ENCODE data around the gene CREG1.
A peak's percentile ranks its signal among the peaks of the same experiment; 100 is the strongest.

Gene CREG1

GRCh38 chr1:167501515-167502191 is 51.9 kb downstream of the CREG1 start:
- DNase-seq (no peak), ATAC-seq (replicated peaks) (peak; percentile 3)
- no peaks in the 10 kb centered on the region for H3K9me3 Mint-ChIP-seq
- H3K4me3 Mint-ChIP-seq, result peak overlapping the region; percentile 59 to 75
- peak overlapping the region; percentile 86 to 94 for H3K27ac Mint-ChIP-seq
- peaks cover 62% of the 10 kb centered on the region for H3K36me3 Mint-ChIP-seq (ENCODE audit: insufficient read depth)
- peaks cover 83 to 90% of the 10 kb centered on the region in 2 donors for H3K4me1 Mint-ChIP-seq (ENCODE audit: low read depth in 2 of 2)
- no peaks in the 10 kb centered on the region for H3K27me3 Mint-ChIP-seq

- H3K36me3 Mint-ChIP-seq (ENCODE audit: insufficient read depth), result peaks cover 60% of the 10 kb centered on the region
- H3K27ac Mint-ChIP-seq, result peak overlapping the region; percentile 86 to 94
- DNase-seq (no peak), ATAC-seq (replicated peaks) (peak; percentile 17)
- H3K27me3 Mint-ChIP-seq, result no peaks in the 10 kb centered on the region
- H3K4me3 Mint-ChIP-seq, result peak overlapping the region; percentile 59 to 75
- no peaks in the 10 kb centered on the region for H3K9me3 Mint-ChIP-seq
- peaks cover 88 to 93% of the 10 kb centered on the region in 2 donors for H3K4me1 Mint-ChIP-seq (ENCODE audit: low read depth in 2 of 2)
These were observed 53.2 kb downstream of the CREG1 start for GRCh38 chr1:167500283-167500860.

DNA sequence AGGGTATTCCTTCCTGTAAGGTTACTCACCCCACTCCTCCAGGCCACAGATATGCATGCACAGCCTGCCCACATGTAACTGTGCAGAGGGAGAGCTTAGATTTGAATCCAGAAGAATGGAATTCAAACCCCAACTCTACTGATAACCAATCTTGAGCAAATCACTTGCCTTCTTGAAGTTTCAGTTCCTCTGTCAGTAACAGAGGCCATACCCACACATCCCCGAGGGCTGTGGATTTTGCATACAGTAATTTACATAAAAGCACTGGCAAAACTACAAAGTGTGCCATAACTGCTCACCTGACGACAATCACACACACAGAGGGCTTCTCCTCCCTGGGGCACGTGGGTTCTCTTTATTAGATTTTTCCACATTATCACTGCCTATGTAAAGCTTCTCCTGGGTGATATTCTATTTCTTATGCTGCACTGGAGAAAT is 53.9 kb downstream of the CREG1 start:
- Mint-ChIP-seq H3K36me3 (ENCODE audit: insufficient read depth) (peaks cover 59% of the 10 kb centered on the region), H3K4me1 (ENCODE audit: low read depth in 2 of 2) (peaks cover 86 to 93% of the 10 kb centered on the region in 2 donors)

DNA sequence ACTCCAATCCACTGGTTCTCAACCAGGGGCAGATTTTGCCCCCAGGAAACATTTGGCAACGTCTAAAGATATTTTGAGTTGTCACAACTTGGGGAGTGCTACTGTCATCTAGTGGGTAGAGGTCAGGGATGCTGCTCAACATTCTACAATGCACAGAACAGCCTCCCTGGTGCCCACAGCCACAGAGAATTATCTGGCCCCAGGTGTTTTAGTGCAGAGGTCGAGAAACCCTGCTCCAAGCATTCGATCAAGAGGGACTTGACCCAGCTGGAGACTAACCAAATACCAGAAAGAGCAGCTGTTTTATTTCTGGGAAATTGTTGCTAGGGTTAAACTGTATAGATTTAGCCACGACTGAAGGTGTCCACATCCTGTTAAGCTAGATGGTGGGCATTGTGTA is 54.5 kb downstream of the CREG1 start:
- H3K4me3 Mint-ChIP-seq, result peak overlapping the region; percentile 59 to 60
- DNase-seq (no peak), ATAC-seq (replicated peaks) (peak; percentile 23)
- peaks cover 59% of the 10 kb centered on the region for H3K36me3 Mint-ChIP-seq (ENCODE audit: insufficient read depth)
- no peaks in the 10 kb centered on the region for H3K27me3 Mint-ChIP-seq
- H3K27ac Mint-ChIP-seq, result peak overlapping the region; percentile 86 to 94
- H3K9me3 Mint-ChIP-seq, result no peaks in the 10 kb centered on the region
- peaks cover 86 to 93% of the 10 kb centered on the region in 2 donors for H3K4me1 Mint-ChIP-seq (ENCODE audit: low read depth in 2 of 2)

More for the DNA sequence above, 53.9 kb downstream of the CREG1 start:
- DNase-seq, result no peak
- Mint-ChIP-seq H3K9me3 (no peaks in the 10 kb centered on the region), H3K27me3 (no peaks in the 10 kb centered on the region), H3K27ac (peak overlapping the region; percentile 86 to 94), H3K4me3 (peak overlapping the region; percentile 59 to 60)
- ATAC-seq (replicated peaks), result peak; percentile 55

DNA sequence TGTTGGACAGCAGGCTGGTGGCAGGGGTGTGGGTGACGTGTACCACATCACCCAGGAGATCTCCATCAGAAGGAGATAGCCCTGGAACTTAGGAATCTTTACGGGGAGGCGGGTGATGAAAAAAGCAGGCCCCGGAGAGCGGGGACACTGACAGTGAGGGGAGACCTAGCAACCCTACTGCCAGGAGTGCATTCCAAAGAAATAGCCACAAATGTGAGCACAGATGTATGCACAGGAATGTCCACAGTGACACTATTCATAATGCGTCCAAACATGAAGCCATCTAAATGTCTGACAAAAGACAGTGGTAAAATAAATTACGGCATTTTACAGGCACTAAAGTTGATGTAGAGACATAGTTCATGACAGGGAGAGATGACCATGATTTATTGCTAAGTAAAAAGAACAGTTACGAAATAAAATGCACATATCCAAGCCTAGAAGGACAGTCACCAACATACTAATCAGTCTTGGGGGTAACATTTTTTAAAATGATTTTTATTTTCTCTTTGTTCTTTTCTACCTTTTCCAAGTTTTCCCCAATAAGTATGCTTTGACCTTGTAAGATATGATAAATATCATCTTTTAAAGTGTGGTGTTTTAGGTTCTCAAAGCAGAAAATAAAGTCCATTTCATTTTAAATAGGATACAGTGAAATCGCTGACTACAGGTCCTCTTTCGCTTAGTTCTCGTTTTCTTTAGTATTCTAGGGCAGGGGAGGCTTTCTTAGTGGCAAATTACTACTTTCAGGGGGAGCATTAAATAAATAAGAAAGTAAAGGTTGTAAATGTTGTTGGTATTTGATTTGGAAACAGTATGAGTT is 56.6 kb downstream of the CREG1 start:
- Mint-ChIP-seq H3K27me3 (no peaks in the 10 kb centered on the region), H3K27ac (peak overlapping the region; percentile 94), H3K9me3 (no peaks in the 10 kb centered on the region), H3K4me1 (ENCODE audit: low read depth in 2 of 2) (peaks cover 81 to 89% of the 10 kb centered on the region in 2 donors), H3K36me3 (ENCODE audit: insufficient read depth) (peaks cover 66% of the 10 kb centered on the region), H3K4me3 (peak overlapping the region; percentile 5 to 24)
- DNase-seq, result no peak
- no peak for ATAC-seq (replicated peaks)

DNA sequence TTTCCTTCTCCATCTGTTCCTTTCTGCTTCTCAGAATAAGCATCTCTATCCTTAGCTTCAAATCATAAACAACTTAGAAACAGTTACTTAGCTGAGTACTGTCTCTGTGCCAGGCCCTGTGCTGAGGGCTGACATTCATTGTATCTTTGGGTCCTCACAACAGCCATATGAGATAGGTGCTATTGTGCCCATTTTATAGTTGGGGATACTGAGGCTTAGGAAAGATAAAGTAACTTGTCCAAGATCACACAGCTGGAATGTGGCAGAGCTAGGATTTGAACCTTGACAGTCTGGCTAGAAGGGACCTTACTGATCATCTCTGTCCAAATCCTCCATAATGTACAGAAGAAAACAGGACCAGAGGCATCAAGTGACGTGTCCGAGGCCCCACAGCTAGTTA is 60.2 kb downstream of the CREG1 start:
- peaks cover 74% of the 10 kb centered on the region for H3K36me3 Mint-ChIP-seq (ENCODE audit: insufficient read depth)

GRCh38 chr1:167492481-167492910 is 61.1 kb downstream of the CREG1 start:
- Mint-ChIP-seq H3K4me3 (peak overlapping the region; percentile 79 to 87), H3K4me1 (ENCODE audit: low read depth in 2 of 2) (peaks cover 75 to 95% of the 10 kb centered on the region in 2 donors)
- peak; percentile 66 for ATAC-seq (replicated peaks)

More for the DNA sequence above, 60.2 kb downstream of the CREG1 start:
- H3K27ac Mint-ChIP-seq, result peak overlapping the region; percentile 94
- DNase-seq (no peak), ATAC-seq (replicated peaks) (no peak)
- H3K4me1 Mint-ChIP-seq (ENCODE audit: low read depth in 2 of 2), result peaks cover 78 to 92% of the 10 kb centered on the region in 2 donors
- H3K4me3 Mint-ChIP-seq, result peak overlapping the region; percentile 79 to 87
- no peaks in the 10 kb centered on the region for H3K9me3 Mint-ChIP-seq
- H3K27me3 Mint-ChIP-seq, result no peaks in the 10 kb centered on the region

GRCh38 chr1:167491586-167492461 is 61.7 kb downstream of the CREG1 start:
- Mint-ChIP-seq H3K27me3 (no peaks in the 10 kb centered on the region), H3K9me3 (no peaks in the 10 kb centered on the region), H3K36me3 (ENCODE audit: insufficient read depth) (peaks cover 88% of the 10 kb centered on the region), H3K4me1 (ENCODE audit: low read depth in 2 of 2) (peaks cover 75 to 94% of the 10 kb centered on the region in 2 donors), H3K4me3 (peak overlapping the region; percentile 79 to 87), H3K27ac (peak overlapping the region; percentile 94)
- ATAC-seq (replicated peaks), result peak; percentile 55
- DNase-seq, result no peak

More at GRCh38 chr1:167492481-167492910, 61.1 kb downstream of the CREG1 start:
- no peaks in the 10 kb centered on the region for H3K9me3 Mint-ChIP-seq
- H3K27me3 Mint-ChIP-seq, result no peaks in the 10 kb centered on the region
- peaks cover 81% of the 10 kb centered on the region for H3K36me3 Mint-ChIP-seq (ENCODE audit: insufficient read depth)
- peak; percentile 37 to 44 (median 44) for DNase-seq
- peak overlapping the region; percentile 94 for H3K27ac Mint-ChIP-seq

Measured in effector memory CD8-positive, alpha-beta T cell (primary cell).